Testis (tissue), 3 donors: Measurements from ENCODE around the gene GTPBP1. TPM values are rescaled to one million over a fixed set of nuclear protein-coding genes. Genes with fewer than 3 reads are reported as not detected.

Experiments
- DNase-seq: peaks from one replicate; pipeline ENCODE4 v3.0.0-alpha.2; 2019
- H3K27ac ChIP-seq, 2 donors: fragments of 200-600 bp; sonication (generic); one replicate each; pipeline ENCODE4 v1.5.1; 2019
- H3K27me3 ChIP-seq: fragments of 200-600 bp; sonication (generic); one replicate; pipeline ENCODE4 v1.5.1; 2019
- H3K36me3 ChIP-seq: fragments of 200-600 bp; sonication (generic); one replicate; pipeline ENCODE4 v1.5.1; 2017; ENCODE audit warnings: low read depth; ENCODE audit errors: missing control alignments
- H3K4me1 ChIP-seq: fragments of 200-600 bp; sonication (generic); one replicate; pipeline ENCODE4 v1.5.1; 2019
- H3K4me3 ChIP-seq, 2 donors: fragments of 200-600 bp; sonication (generic); one replicate each; pipeline ENCODE4 v1.5.1; 2017 to 2019
- H3K9me3 ChIP-seq: fragments of 200-600 bp; sonication (generic); one replicate; pipeline ENCODE4 v1.5.1; 2017
- CTCF ChIP-seq, 3 experiments: fragments of 450-650 bp in 2 of 3; fragments of 200-600 bp in 1 of 3; sonication (generic) in 1 of 3; IDR thresholded peaks; one replicate each; pipeline ENCODE4 v1.5.1; 2016 to 2019; ENCODE audit warnings: antibody characterized with exemption in 3 of 3, mild to moderate bottlenecking in 2 of 3, moderate library complexity in 1 of 3
- POLR2A ChIP-seq: fragments of 450-650 bp; IDR thresholded peaks from one replicate; pipeline ENCODE4 v1.6.1; 2017; ENCODE audit warnings: antibody characterized with exemption, mild to moderate bottlenecking, moderate library complexity
- WGBS, 2 donors: methylation state at CpG; one replicate each; pipeline ENCODE4 v1.1.5; 2018; 5-methylcytosine and 5-hydroxymethylcytosine counted together
- intact Hi-C: fragments of 100-400 bp; cut with DNase I; formaldehyde crosslinking; loops from one replicate; pipeline ENCODE4 v1.15.1; 2023; ENCODE audit warnings: low total_unique reads
- polyA plus RNA-seq: library from polyadenylated mRNA; stranded (reverse); fragments of 350-450 nt; fragmentation: Illumina TruSeq; extraction: RNeasy Lipid Tissue Mini Kit (QIAGEN cat#74804); gene quantifications from one replicate; pipeline ENCODE4 v1.2.3, GENCODE V29; 2014; ENCODE audit warnings: low read depth, low replicate concordance; ENCODE audit not compliant: insufficient read depth
- total RNA-seq, 2 donors: library from RNA; depleted of rRNA; stranded (reverse); fragments of >200 nt; gene quantifications; one replicate each; pipeline ENCODE4 v1.2.3, GENCODE V29; 2016

Gene GTPBP1
- total and polyA plus RNA-seq, 3 donors from 2014 or later, result 53.1 to 89.8 (median 81.5) TPM

DNA sequence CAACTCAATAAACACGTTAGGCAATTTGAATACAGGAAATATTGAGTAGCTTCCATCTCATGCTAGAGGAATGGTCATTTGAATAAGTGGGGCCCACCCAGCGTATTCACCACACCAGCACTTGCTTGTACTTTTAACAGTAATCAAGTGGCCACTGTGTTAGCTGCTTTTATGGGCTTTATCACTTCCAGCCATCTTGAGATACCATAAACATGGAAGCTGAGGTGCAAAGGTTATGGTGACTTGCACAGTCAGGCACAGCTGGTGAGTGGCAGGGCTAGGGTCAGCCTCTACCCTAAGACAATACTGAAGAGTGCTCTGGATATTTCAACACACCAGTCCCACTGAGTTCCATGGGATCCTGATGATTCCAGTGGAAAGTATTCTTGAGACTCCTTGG is 11.7 kb upstream of the GTPBP1 start:
- Histone ChIP-seq H3K27me3 (no peaks in the 10 kb centered on the region), H3K9me3 (no peaks in the 10 kb centered on the region), H3K36me3 (no peaks in the 10 kb centered on the region), H3K4me3 (no peak overlapping the region), H3K27ac (no peak overlapping the region), H3K4me1 (peaks cover 26% of the 10 kb centered on the region)
- TF ChIP-seq CTCF (IDR thresholded peaks at IDR 0.05) (no peak), POLR2A (no peak)
- 90 to 95% methylated on average over 2 of the region's 2 CpGs for WGBS, 2 donors
- DNase-seq, result no peak
- intact Hi-C loops, result no loop called here

DNA sequence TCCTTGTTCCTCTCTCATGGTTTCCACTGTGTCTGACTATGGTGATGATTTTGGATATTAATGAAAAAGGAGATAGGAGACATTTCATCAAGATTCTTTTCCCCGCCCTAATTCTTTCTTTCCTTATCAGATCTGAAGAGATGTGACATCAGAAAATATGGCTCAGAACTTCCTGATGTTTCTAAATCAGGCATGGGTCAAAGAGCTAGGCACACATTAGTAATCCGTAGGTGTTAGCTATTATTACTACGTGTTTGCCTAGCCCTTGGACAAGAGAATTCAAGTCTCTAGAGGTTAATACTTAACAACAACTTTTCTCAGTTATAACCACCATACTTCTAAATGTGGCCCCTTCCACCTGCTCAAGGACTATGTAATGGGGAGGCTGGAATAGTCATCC is 10.8 kb upstream of the GTPBP1 start:
- DNase-seq, result no peak
- TF ChIP-seq POLR2A, result no peak
- TF ChIP-seq CTCF (IDR thresholded peaks at IDR 0.05), result no peak
- Histone ChIP-seq H3K27me3 (no peaks in the 10 kb centered on the region), H3K4me3 (no peak overlapping the region), H3K9me3 (no peaks in the 10 kb centered on the region), H3K36me3 (no peaks in the 10 kb centered on the region), H3K4me1 (peaks cover 35% of the 10 kb centered on the region), H3K27ac (no peak overlapping the region)
- intact Hi-C loops, result no loop called here
- WGBS, 2 donors, result 80 to 86% methylated on average over 3 of the region's 3 CpGs

GRCh38 chr22:38696606-38697424 is 8.9 kb upstream of the GTPBP1 start:
- Histone ChIP-seq H3K4me3 (no peak overlapping the region), H3K27me3 (no peaks in the 10 kb centered on the region), H3K36me3 (no peaks in the 10 kb centered on the region), H3K9me3 (no peaks in the 10 kb centered on the region), H3K4me1 (peaks cover 42% of the 10 kb centered on the region), H3K27ac (peak overlapping the region; percentile 12 to 69)
- WGBS, 2 donors, result 55 to 58% methylated on average over 3 of the region's 3 CpGs
- no peak for DNase-seq
- intact Hi-C loops, result no loop called here
- TF ChIP-seq CTCF (IDR thresholded peaks at IDR 0.05) (no peak), POLR2A (no peak)

DNA sequence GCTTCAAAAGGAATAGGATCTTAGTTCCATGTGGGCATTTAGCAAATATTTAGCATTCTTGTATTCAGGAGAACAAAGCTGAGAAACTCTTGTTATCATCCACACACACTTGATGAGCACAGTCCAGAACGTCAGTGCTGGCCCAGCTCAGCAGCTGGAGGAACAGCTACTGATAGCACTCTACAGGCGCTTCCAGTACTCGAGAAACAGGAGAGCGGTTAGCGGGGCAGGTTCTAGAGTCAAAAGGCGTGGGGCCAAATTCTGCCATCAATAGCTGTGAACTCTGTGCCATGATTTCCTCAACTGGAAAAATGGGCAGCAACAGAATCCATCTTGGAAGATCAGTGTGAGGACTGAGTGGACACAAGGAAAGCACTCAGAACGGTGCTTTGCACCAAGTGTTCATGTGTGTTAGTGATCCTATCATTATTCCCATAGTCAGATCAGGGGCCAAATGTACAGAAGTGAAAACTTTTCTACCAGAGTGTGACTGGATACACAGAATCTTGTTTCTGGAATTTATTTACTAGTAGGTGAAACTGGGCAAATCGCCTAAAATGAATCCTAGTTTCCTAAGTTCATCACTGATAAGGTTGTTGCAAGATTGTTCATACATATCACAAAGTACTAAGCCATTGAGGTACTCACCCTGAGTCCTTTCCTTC is 8.2 kb upstream of the GTPBP1 start:
- intact Hi-C loops, result no loop called here
- H3K27ac ChIP-seq, result peak overlapping the region; percentile 24 to 69
- no peak overlapping the region for H3K4me3 ChIP-seq
- no peaks in the 10 kb centered on the region for H3K36me3 ChIP-seq
- H3K27me3 ChIP-seq, result no peaks in the 10 kb centered on the region
- DNase-seq, result no peak
- no peaks in the 10 kb centered on the region for H3K9me3 ChIP-seq
- no peak for TF ChIP-seq CTCF (IDR thresholded peaks at IDR 0.05)
- TF ChIP-seq POLR2A, result no peak
- WGBS, 2 donors, result 46 to 55% methylated on average over 8 of the region's 8 CpGs
- H3K4me1 ChIP-seq, result peaks cover 43% of the 10 kb centered on the region
